Loucy (cell line): ENCODE data around the gene LDHB.
A peak's percentile ranks its signal among the peaks of the same experiment; 100 is the strongest.

ENCODE experiments used
- H2AFZ ChIP-seq: fragments of 200-600 bp; sonication (generic); 2 replicates; pipeline ENCODE4 v1.6.0; 2016; ENCODE audit warnings: antibody characterized with exemption, mild to moderate bottlenecking, low read length, moderate library complexity
- H3F3A ChIP-seq: fragments of 200-600 bp; 2 replicates; pipeline ENCODE4 v1.6.0; 2016; ENCODE audit warnings: antibody characterized with exemption, low read depth, mild to moderate bottlenecking
- H3K27me3 ChIP-seq: fragments of 200-600 bp; sonication (generic); 2 replicates; pipeline ENCODE4 v1.6.1; 2014; ENCODE audit warnings: low read length, mild to moderate bottlenecking; ENCODE audit not compliant: insufficient read depth, poor library complexity, severe bottlenecking
- H3K36me3 ChIP-seq: fragments of 200-600 bp; sonication (generic); 2 replicates; pipeline ENCODE4 v1.6.1; 2016; ENCODE audit warnings: low read length; ENCODE audit not compliant: insufficient read depth
- H3K4me1 ChIP-seq: fragments of 200-600 bp; sonication (generic); 2 replicates; pipeline ENCODE4 v1.5.1; 2014; ENCODE audit warnings: low read length, mild to moderate bottlenecking; ENCODE audit not compliant: insufficient read depth, poor library complexity, severe bottlenecking
- H3K4me2 ChIP-seq: fragments of 200-600 bp; sonication (generic); 2 replicates; pipeline ENCODE4 v1.6.0; 2014; ENCODE audit warnings: antibody characterized with exemption, low read length, low read depth, mild to moderate bottlenecking; ENCODE audit not compliant: poor library complexity, severe bottlenecking
- H3K4me3 ChIP-seq: fragments of 200-600 bp; sonication (generic); 2 replicates; pipeline ENCODE4 v1.5.1; 2014; ENCODE audit warnings: low read length, mild to moderate bottlenecking, mixed read lengths; ENCODE audit not compliant: poor library complexity, severe bottlenecking
- H3K79me2 ChIP-seq: fragments of 200-600 bp; sonication (generic); 2 replicates; pipeline ENCODE4 v1.6.1; 2014; ENCODE audit warnings: low read length; ENCODE audit not compliant: insufficient read depth
- H3K9ac ChIP-seq: fragments of 200-600 bp; sonication (generic); 2 replicates; pipeline ENCODE4 v1.6.0; 2014; ENCODE audit warnings: mild to moderate bottlenecking, low read depth, low read length, moderate library complexity; ENCODE audit not compliant: poor library complexity, severe bottlenecking
- H3K9me2 ChIP-seq: fragments of 200-600 bp; sonication (generic); replicated peaks from 2 replicates; pipeline ENCODE4 v1.6.1; 2016; ENCODE audit warnings: low read depth, low read length, mixed read lengths
- H3K9me3 ChIP-seq: fragments of 200-600 bp; sonication (generic); 2 replicates; pipeline ENCODE4 v1.6.1; 2014; ENCODE audit warnings: mild to moderate bottlenecking, antibody characterized with exemption, low read length, low read depth; ENCODE audit not compliant: insufficient read depth
- H4K20me1 ChIP-seq: fragments of 200-600 bp; sonication (generic); 2 replicates; pipeline ENCODE4 v1.6.0; 2014; ENCODE audit warnings: antibody characterized with exemption, low read length, mild to moderate bottlenecking; ENCODE audit not compliant: insufficient read depth, poor library complexity, severe bottlenecking
- CTCF ChIP-seq: fragments of 200-600 bp; sonication (generic); conservative IDR thresholded peaks from 2 replicates; pipeline ENCODE4 v1.5.1; 2014; ENCODE audit warnings: mild to moderate bottlenecking, antibody characterized with exemption, low read length
- EZH2phosphoT487 ChIP-seq: fragments of 200-600 bp; IDR thresholded peaks from 2 replicates; pipeline ENCODE4 v1.6.1; 2018; ENCODE audit warnings: antibody characterized with exemption, mild to moderate bottlenecking, moderate library complexity, borderline replicate concordance

LDHB gene

DNA sequence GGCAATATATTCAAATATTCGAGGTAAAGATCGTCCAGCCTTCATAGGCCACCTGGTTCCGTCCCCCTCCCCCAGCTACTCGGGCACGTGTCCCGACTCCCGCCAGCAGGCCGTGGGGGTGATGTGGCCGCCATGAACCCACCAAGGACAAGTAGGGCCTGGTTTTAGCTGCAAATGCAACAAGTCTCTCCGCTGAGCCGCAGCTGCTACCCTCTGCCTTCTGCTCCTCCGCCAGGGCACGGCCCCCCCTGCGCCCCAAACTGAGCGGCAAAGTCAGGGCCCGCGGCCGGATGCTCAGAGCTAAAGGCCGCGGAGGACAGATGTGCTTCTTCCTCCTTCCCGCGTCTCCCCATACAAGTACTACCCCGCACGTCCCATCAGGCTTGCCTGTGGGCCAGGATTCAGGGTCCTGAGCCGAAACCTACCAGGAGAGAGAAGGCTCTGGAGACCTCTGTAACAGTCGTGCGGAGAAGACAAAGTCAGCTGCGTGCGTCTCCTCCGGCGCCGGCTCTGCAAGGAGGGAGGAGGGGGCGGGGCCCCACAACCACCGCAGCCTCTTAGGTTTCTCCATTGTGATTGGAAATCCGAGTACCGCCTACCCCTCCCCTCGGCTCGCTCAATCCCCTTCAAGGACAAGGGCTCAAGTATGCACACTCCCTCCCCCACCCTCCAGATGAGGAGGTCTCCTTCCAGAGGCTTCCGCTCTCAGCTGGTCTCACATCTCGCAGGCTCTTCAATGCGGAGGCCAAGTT is at the start of gene LDHB:
Gene LDHB, minus strand, starts transcription at position 517 of the 752 bp plus-strand sequence. CDS start 3,171 bp downstream, outside the sequence.
- no peaks in the 10 kb centered on the region for H3K9me2 ChIP-seq
- H3K4me3 ChIP-seq = peak within 1 kb of the TSS; percentile 97
- H2AFZ ChIP-seq = peak within 1 kb of the TSS; percentile 72; the same call in 1 of the 2 replicates
- peaks cover 50% of the 10 kb centered on the region for H3K4me1 ChIP-seq
- H3K36me3 ChIP-seq = peaks cover 23% of the 10 kb centered on the region
- H3K9me3 ChIP-seq = no peaks in the 10 kb centered on the region
- no peaks in the 10 kb centered on the region for H3K27me3 ChIP-seq
- peak within 1 kb of the TSS; percentile 88 for H3K9ac ChIP-seq
- peak within 1 kb of the TSS; percentile 95 for H3K4me2 ChIP-seq
- TF ChIP-seq CTCF (no peak), EZH2phosphoT487 (no peak)
- no peaks in the 10 kb centered on the region for H3F3A ChIP-seq
- H4K20me1 ChIP-seq = peaks cover 49% of the 10 kb centered on the region
- peaks cover 51% of the 10 kb centered on the region for H3K79me2 ChIP-seq

- no peak overlapping the region for H3K9ac ChIP-seq
- H4K20me1 ChIP-seq = no peaks in the 10 kb centered on the region
- H3K27me3 ChIP-seq = no peaks in the 10 kb centered on the region
- no peak overlapping the region for H3K4me2 ChIP-seq
- H3K9me3 ChIP-seq = no peaks in the 10 kb centered on the region
- H3K4me1 ChIP-seq = no peaks in the 10 kb centered on the region
- no peak overlapping the region for H3K4me3 ChIP-seq
- no peak for TF ChIP-seq CTCF
- TF ChIP-seq EZH2phosphoT487 = no peak
- no peaks in the 10 kb centered on the region for H3K9me2 ChIP-seq
- H3K36me3 ChIP-seq = no peaks in the 10 kb centered on the region
- H3K79me2 ChIP-seq = no peaks in the 10 kb centered on the region
- H2AFZ ChIP-seq = no peak overlapping the region
- no peaks in the 10 kb centered on the region for H3F3A ChIP-seq
Observed at GRCh38 chr12:21704847-21705246, 47.2 kb upstream of the LDHB start.

- Histone ChIP-seq H3K27me3 (no peaks in the 10 kb centered on the region), H3K9me3 (no peaks in the 10 kb centered on the region), H4K20me1 (no peaks in the 10 kb centered on the region), H3K4me1 (no peaks in the 10 kb centered on the region), H3K4me2 (no peak overlapping the region), H2AFZ (no peak overlapping the region), H3K4me3 (no peak overlapping the region), H3K9ac (no peak overlapping the region), H3K9me2 (no peaks in the 10 kb centered on the region), H3K36me3 (no peaks in the 10 kb centered on the region), H3K79me2 (no peaks in the 10 kb centered on the region), H3F3A (no peaks in the 10 kb centered on the region)
- TF ChIP-seq EZH2phosphoT487 = no peak
- no peak for TF ChIP-seq CTCF
Observed at GRCh38 chr12:21699851-21700250, 42.2 kb upstream of the LDHB start.
